Measurements from ENCODE around the gene SAMD4A.

Gene SAMD4A
- total RNA-seq = 12.3 to 25.8 (median 20.2) reads per million in 4 donors

- DNase-seq = peak; percentile 37 to 74 (median 56)
These were observed at the start of gene SAMD4A for GRCh38 chr14:54566410-54567223. SAMD4A (plus strand) TSS chr14:54567128; CDS start chr14:54567917, 789 bp downstream.

- DNase-seq = no peak
These were observed 42.5 kb upstream of the SAMD4A start for GRCh38 chr14:54524410-54524809.

DNA sequence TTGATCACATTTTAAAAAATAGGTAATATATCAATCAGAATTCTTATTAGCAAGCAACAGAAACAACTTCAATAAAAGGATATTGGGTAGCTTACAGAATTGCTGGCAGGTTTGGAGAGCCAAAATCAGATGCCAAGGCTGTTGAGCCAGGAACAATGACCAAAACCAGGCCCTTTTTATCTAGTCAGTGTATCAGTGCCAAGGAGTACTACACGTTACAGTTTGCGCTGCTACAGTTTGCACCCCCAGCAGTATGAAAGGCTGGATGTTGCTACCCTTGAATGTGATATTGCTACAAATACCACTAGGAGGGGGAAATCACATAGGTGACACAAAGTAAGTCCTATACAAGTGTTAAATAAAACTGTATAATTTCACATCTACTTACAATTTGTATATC is 38.0 kb upstream of the SAMD4A start:
- no peak for DNase-seq

DNA sequence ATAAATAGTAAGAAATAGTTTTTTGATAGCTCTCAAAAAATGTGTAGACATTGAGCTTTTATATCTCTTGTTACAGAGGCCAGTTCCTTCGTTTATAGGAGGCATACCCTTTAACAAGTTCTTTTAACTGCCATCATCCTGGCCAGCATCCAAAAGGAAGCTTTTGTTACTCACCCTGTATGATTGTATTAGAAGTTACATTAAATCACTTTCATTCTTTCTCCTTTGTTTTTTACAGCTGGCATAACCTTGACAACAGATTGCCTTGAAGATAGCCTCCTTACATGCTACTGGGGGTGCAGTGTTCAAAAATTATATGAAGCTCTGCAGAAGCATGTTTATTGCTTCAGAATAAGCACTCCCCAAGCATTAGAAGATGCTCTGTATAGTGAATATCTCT is 37.1 kb upstream of the SAMD4A start:
- DNase-seq = no peak

DNA sequence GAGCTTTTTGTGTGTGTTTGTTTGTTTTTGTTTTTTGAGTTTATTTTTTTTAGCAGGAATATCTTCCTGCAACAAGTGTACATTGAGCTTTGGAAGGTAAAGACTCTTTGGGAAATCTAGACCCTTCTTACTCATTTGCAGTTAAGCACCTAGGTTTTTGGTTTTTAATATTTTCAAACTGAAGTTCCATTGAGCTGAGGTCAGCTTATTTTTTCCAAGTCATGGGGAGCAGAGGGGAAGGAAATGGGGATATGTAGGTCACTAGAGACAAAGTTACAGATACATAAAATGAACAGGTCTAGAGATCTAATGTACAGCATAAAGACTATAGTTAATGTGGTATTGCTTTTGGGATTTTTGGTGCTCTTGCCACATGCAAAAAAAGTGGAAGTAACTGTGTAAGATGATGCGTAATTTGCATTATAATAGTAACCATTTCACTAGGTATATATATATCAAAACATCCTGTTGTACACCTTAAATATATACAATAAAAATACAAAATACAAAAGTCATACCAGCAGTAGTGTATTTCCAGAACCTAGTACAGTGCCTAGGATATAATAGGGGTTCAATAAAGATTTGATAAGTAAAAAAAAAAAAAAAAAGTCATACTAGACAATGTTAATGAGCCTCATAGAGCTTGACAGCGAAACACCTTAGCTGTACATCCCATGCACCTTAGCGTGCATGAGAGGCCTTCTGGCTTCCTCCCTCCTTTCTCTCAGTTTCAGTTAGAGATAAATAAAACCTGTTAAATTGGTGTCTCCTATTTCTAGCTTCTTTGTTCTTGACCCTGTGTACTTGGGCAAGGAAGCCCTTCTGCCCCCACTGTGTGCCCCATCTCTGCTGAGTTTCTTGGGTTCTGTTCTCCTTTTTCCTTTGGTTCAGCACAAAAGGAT is 34.6 kb upstream of the SAMD4A start:
- DNase-seq = no peak

DNA sequence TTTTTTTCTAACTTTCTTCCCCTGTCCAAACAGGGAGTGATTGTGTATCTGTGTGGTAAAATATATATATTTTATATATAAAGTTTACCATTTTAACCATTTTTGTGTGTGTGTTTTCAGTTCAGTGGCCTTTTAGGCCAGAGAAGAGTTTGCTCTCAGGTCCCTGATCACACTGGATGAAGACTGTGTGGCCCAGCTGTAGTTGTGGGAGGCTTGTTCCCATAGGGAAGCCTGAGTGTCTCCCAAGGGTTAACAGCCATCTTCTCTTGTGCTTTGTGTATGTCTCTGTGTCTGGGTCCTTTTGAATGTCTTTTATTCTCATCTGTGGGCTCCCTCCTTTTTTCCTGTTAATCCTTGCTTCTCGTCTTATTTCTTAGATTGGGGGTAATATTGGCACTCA is 33.8 kb upstream of the SAMD4A start:
- no peak for DNase-seq

DNA sequence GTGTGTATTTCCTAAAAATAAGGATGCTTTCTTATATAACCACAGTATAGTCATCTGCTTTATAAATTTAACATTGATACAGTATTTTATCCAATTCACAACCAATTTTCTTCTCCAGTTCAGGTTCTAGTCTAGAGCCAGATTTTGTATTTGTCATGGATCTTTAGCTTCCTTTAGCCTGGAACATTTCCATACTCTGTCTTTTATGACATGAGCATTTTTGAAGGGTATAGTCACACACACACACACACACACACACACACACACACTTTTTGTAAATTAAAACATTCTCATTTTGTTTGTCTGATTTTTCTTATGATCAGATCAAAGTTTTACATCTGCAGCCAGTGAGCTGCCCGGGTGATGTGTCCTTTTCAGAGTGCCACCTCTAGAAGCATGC is 31.8 kb upstream of the SAMD4A start:
- DNase-seq = no peak

- DNase-seq = no peak
These were observed 31.3 kb upstream of the SAMD4A start for GRCh38 chr14:54535646-54536045.

GRCh38 chr14:54537651-54538050 is 29.3 kb upstream of the SAMD4A start:
- DNase-seq = no peak

GRCh38 chr14:54538055-54538454 is 28.9 kb upstream of the SAMD4A start:
- no peak for DNase-seq

- no peak for DNase-seq
These were observed 19.3 kb upstream of the SAMD4A start for GRCh38 chr14:54547583-54547982.

DNA sequence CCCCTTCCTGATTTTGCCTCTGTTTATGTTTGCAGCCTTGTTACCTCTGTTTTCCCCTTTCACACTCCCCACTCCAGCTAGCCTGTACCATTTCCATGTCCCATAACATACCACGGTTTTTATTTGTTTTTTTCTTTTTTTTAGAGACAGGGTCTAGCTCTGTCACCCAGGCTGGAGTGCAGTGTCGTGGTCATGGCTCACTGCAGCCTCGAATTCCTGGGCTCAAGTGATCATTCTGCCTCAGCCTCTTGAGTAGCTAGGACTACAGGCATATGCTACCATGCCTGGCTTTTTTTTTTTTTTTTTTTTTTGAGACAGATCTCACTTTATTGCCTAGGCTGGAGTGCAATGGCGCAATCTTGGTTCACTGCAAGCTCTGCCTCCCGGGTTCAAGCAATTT is 18.4 kb upstream of the SAMD4A start:
- DNase-seq = no peak

GRCh38 chr14:54549862-54550261 is 17.1 kb upstream of the SAMD4A start:
- DNase-seq = no peak

GRCh38 chr14:54550514-54550913 is 16.4 kb upstream of the SAMD4A start:
- DNase-seq = no peak

DNA sequence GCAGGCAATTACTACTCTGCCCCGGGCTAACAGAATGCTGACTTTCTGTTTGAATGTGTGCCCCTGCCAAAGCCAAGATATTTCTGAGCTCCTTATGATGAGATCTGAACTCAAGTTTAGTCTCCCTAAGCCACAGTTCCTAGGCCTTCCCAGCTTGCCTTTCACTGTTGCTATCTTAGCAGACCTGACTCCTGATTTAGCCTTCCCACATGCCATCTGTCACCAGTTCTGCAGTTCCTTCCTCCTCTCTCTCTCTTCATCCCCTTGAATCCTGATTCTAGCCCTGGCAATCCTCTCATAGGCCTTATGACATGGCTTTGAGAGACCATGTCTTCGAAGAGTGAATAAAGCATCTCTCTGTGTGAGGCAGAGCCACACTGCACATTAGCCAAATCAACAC is 12.5 kb upstream of the SAMD4A start:
- DNase-seq = no peak

GRCh38 chr14:54555651-54556050 is 11.3 kb upstream of the SAMD4A start:
- DNase-seq = no peak

DNA sequence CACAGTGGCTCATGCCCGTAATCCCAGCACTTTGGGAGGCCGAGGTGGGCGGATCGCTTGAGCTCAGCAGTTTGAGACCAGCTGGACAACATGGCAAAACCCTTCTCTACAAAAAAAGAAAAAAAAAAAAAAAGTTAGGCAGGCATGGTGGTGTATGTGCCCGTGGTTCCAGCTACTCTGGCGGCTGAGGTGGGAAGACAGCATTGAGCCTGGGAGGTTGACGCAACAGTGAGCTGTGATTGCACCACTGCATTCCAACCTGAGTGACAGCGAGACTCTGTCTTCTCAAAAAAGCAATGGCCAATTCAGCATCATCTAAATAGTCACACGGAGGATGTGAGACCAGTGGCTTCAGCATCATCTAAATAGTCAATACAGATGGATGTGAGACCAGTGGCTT is 10.4 kb upstream of the SAMD4A start:
- no peak for DNase-seq

GRCh38 chr14:54562334-54562733 is 4.6 kb upstream of the SAMD4A start:
- DNase-seq = no peak

DNA sequence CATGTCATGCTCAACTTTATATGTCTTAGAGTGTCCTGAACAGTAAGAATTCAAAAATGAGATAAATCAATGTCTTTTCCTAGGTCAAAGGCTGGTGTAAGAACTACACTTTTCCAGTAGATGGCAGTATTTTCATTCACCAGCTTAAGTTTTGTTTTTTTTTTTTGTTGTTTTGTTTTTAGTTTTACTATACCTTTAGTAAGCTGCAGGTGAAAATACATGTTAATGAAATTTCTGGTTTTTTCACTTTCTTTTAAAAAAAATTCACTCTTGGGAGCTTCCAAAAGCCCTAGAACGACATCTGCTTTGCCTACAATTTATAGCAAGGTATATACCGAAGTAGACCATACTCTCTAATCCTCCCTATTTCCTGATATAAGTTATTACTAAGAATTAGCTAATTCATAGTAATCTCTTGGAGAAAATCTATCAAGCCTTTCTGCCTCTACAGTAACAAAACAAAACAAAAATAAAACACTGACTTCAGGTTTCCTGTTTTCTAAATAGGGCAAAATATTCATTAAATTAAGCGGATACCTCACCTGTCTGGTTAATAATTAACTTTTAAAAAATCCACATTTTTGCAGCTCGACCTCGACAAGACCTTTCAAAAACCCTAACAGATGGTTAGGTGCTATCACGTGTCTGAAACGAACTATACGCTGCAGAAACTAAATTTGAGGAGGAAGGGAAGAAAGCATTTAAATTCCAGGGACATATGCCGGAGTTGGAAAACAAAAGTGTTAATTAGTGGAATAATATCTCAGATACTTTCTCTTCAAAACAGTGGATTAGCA is 2.7 kb upstream of the SAMD4A start:
- peak in 1 of 5 donors; percentile 58 for DNase-seq

- DNase-seq = peak; percentile 39 to 68 (median 54)
These were observed 1.8 kb upstream of the SAMD4A start for GRCh38 chr14:54564868-54565784.

DNA sequence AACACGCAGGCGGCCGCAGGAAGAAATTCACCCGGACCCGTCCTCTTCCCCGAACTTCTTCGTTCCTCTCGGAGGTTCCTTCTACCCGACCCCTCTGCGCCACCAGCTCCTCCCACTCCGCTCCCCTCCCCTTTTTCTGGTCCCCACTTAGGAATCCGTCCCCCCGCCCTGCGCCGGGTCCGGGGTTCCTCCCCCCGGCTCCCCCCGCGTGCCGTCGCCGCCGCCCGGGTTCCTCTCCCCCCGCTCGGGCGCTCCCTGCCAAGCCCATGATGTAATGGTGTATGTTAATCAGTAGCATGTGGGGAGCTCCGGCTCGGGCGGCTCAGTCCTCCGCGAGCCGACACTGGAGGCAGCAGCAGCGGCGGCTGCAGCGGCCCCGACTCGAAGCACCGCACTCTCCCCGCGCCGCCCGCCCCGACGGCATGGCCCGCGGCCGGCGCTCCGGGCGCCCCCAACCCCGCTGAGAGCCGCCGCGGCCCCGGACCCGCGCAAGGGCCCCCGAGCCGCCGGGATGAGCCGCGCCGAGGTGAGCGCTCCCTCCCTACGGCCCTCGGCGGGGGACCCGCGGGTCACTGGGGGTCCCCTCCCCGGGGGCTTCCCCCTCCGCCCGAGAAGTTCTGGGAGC is 1.0 kb upstream of the SAMD4A start:
- DNase-seq = peak; percentile 68 to 82 (median 75)

Data from T-helper 1 cell (primary cell).